Measurements from ENCODE around the gene TBC1D21.

DNA sequence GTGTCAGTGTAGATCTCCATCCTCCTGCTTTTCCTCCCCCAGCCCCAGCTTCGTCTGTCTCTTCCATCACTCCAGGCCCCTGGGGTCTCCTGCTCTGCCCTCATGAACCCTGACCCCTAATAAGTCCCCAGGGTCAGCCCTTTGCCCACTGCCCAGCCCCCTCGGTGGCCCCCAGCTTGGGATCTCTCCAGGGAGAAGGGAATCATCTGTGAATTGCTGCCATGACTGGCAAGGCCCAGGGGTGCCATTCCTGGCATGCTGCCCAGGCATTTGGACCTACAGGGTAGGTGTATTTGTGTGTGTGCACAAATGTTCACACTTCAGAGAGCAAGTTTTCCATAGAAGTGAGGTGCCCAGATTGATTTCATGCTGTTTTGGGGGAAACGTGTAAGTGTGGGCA lies 5.9 kb upstream of the TBC1D21 start:
- TF ChIP-seq EZH2 (IDR thresholded peaks at IDR 0.05; ENCODE audit: insufficient read depth, low read length) = no peak
- TF ChIP-seq, protein P1, sequence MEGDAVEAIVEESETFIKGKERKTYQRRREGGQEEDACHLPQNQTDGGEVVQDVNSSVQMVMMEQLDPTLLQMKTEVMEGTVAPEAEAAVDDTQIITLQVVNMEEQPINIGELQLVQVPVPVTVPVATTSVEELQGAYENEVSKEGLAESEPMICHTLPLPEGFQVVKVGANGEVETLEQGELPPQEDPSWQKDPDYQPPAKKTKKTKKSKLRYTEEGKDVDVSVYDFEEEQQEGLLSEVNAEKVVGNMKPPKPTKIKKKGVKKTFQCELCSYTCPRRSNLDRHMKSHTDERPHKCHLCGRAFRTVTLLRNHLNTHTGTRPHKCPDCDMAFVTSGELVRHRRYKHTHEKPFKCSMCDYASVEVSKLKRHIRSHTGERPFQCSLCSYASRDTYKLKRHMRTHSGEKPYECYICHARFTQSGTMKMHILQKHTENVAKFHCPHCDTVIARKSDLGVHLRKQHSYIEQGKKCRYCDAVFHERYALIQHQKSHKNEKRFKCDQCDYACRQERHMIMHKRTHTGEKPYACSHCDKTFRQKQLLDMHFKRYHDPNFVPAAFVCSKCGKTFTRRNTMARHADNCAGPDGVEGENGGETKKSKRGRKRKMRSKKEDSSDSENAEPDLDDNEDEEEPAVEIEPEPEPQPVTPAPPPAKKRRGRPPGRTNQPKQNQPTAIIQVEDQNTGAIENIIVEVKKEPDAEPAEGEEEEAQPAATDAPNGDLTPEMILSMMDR (IDR thresholded peaks at IDR 0.05; ENCODE audit: insufficient read depth, low read depth, low read length) = no peak

All from astrocyte (in vitro differentiated cells and primary cell).